Right atrium auricular region (tissue), 2 donors: ENCODE data around the gene CEP128. TPM values are rescaled to one million over a fixed set of nuclear protein-coding genes. Genes with fewer than 3 reads are reported as not detected.
A peak's percentile ranks its signal among the peaks of the same experiment; 100 is the strongest.

Experiments used
- DNase-seq: peaks from one replicate; pipeline ENCODE4 v3.0.0-alpha.2; 2019; ENCODE audit warnings: low spot score
- H3K27ac ChIP-seq, 2 donors: fragments of 200-600 bp; sonication (generic); 1 replicate in 1 of 2; 2 replicates in 1 of 2; pipeline ENCODE4 v1.5.1; 2016 to 2019
- H3K27me3 ChIP-seq, 2 donors: fragments of 200-600 bp; sonication (generic); one replicate each; pipeline versions ENCODE4 v1.5.1 to v1.6.0; 2017 to 2019
- H3K36me3 ChIP-seq: fragments of 200-600 bp; sonication (generic); one replicate; pipeline ENCODE4 v1.5.1; 2016
- H3K4me1 ChIP-seq, 2 donors: fragments of 200-600 bp; sonication (generic); one replicate each; pipeline versions ENCODE4 v1.5.1 to v1.6.0; 2017 to 2019
- H3K4me3 ChIP-seq, 2 donors: fragments of 200-600 bp; sonication (generic); 1 replicate in 1 of 2; 2 replicates in 1 of 2; pipeline ENCODE4 v1.5.1; 2017 to 2019; ENCODE audit warnings: mild to moderate bottlenecking in 1 of 2, moderate library complexity in 1 of 2
- H3K9me3 ChIP-seq, 2 donors: fragments of 200-600 bp; sonication (generic); one replicate each; pipeline ENCODE4 v1.5.1; 2019
- CTCF ChIP-seq, 2 donors: fragments of 200-600 bp; sonication (generic); IDR thresholded peaks; one replicate each; pipeline ENCODE4 v1.5.1; 2019; ENCODE audit warnings: antibody characterized with exemption in 2 of 2
- total RNA-seq, 2 donors: library from RNA; depleted of rRNA; stranded (reverse); fragments of >200 nt; gene quantifications; one replicate each; pipeline ENCODE4 v1.1.0, GENCODE V29; 2016

The CEP128 gene
- total RNA-seq, 2 donors from 2014 or later, result 1.3 to 2.7 TPM

- H3K4me3 ChIP-seq, result no peak overlapping the region
- no peak for DNase-seq
- TF ChIP-seq CTCF (IDR thresholded peaks at IDR 0.05), result no peak
Measured at GRCh38 chr14:80948291-80948690, 6.8 kb upstream of the CEP128 start.

GRCh38 chr14:80946797-80947196, 5.3 kb upstream of the CEP128 start:
- Histone ChIP-seq H3K9me3 (no peaks in the 10 kb centered on the region), H3K4me3 (no peak overlapping the region), H3K4me1 (peaks cover 0 to 9% of the 10 kb centered on the region in 2 donors), H3K27ac (no peak overlapping the region), H3K36me3 (no peaks in the 10 kb centered on the region), H3K27me3 (no peaks in the 10 kb centered on the region)
- DNase-seq, result no peak
- TF ChIP-seq CTCF (IDR thresholded peaks at IDR 0.05), result no peak

More at GRCh38 chr14:80948291-80948690, 6.8 kb upstream of the CEP128 start:
- Histone ChIP-seq H3K36me3 (no peaks in the 10 kb centered on the region), H3K27ac (no peak overlapping the region), H3K27me3 (no peaks in the 10 kb centered on the region), H3K9me3 (no peaks in the 10 kb centered on the region), H3K4me1 (no peaks in the 10 kb centered on the region)

GRCh38 chr14:80946187-80946586, 4.6 kb upstream of the CEP128 start:
- H3K27ac ChIP-seq, result no peak overlapping the region
- TF ChIP-seq CTCF (IDR thresholded peaks at IDR 0.05), result no peak
- H3K4me1 ChIP-seq, result peaks cover 0 to 10% of the 10 kb centered on the region in 2 donors
- DNase-seq, result no peak
- no peaks in the 10 kb centered on the region for H3K27me3 ChIP-seq
- no peak overlapping the region for H3K4me3 ChIP-seq
- no peaks in the 10 kb centered on the region for H3K36me3 ChIP-seq
- no peaks in the 10 kb centered on the region for H3K9me3 ChIP-seq

- TF ChIP-seq CTCF (IDR thresholded peaks at IDR 0.05), result no peak
- Histone ChIP-seq H3K4me3 (no peak overlapping the region), H3K36me3 (no peaks in the 10 kb centered on the region), H3K4me1 (peaks cover 0 to 15% of the 10 kb centered on the region in 2 donors), H3K9me3 (no peaks in the 10 kb centered on the region), H3K27ac (no peak overlapping the region), H3K27me3 (no peaks in the 10 kb centered on the region)
- no peak for DNase-seq
Measured at GRCh38 chr14:80944861-80945617, 3.5 kb upstream of the CEP128 start.

GRCh38 chr14:80942191-80942600, 658 bp upstream of the CEP128 start:
- DNase-seq, result no peak
- peaks cover 0 to 15% of the 10 kb centered on the region in 2 donors for H3K4me1 ChIP-seq
- peak overlapping the region; percentile 67 to 72 for H3K27ac ChIP-seq
- peak overlapping the region; percentile 51 to 76 for H3K4me3 ChIP-seq
- H3K36me3 ChIP-seq, result no peaks in the 10 kb centered on the region
- no peaks in the 10 kb centered on the region for H3K9me3 ChIP-seq
- TF ChIP-seq CTCF (IDR thresholded peaks at IDR 0.05), result no peak
- H3K27me3 ChIP-seq, result no peaks in the 10 kb centered on the region

- H3K27ac ChIP-seq, result no peak overlapping the region
- peaks cover 0 to 15% of the 10 kb centered on the region in 2 donors for H3K4me1 ChIP-seq
Measured at GRCh38 chr14:80940146-80940545, 1.4 kb downstream of the CEP128 start.

More at GRCh38 chr14:80940146-80940545, 1.4 kb downstream of the CEP128 start:
- no peaks in the 10 kb centered on the region for H3K27me3 ChIP-seq
- no peak overlapping the region for H3K4me3 ChIP-seq
- no peaks in the 10 kb centered on the region for H3K36me3 ChIP-seq
- no peak for DNase-seq
- TF ChIP-seq CTCF (IDR thresholded peaks at IDR 0.05), result no peak
- H3K9me3 ChIP-seq, result no peaks in the 10 kb centered on the region
